Vagina (tissue), 2 donors: ENCODE measurements around the gene BRINP1.

Experiments used
- CTCF ChIP-seq, 3 experiments: fragments of 450-650 bp in 2 of 3; fragments of 200-600 bp in 1 of 3; sonication (generic) in 1 of 3; IDR thresholded peaks; one replicate each; pipeline ENCODE4 v1.5.1; 2017 to 2019; ENCODE audit warnings: antibody characterized with exemption in 3 of 3, mild to moderate bottlenecking in 2 of 3, moderate library complexity in 2 of 3
- POLR2A ChIP-seq, 2 donors: fragments of 450-650 bp; IDR thresholded peaks; one replicate each; pipeline ENCODE4 v1.6.1; 2017; ENCODE audit warnings: antibody characterized with exemption in 2 of 2, mild to moderate bottlenecking in 2 of 2, moderate library complexity in 2 of 2

- no peak for TF ChIP-seq CTCF (IDR thresholded peaks at IDR 0.05)
- TF ChIP-seq POLR2A (IDR thresholded peaks at IDR 0.05): no peak
These were observed 25.9 kb downstream of the BRINP1 start for GRCh38 chr9:119343059-119343990.
